Measurements from ENCODE around the gene DCTN1. TPM values are rescaled to one million over a fixed set of nuclear protein-coding genes. Genes with fewer than 3 reads are reported as not detected.
A peak's percentile ranks its signal among the peaks of the same experiment; 100 is the strongest.
"Not testable (repeated sequence)": the region's sequence is repeated elsewhere in the genome, so short reads cannot be mapped to it uniquely, and the experiment has no call there.

DCTN1 gene
- total and polyA plus RNA-seq, 2 donors (not counting 1 experiment from before 2014, with no cell fraction given) = 46.7 to 143 TPM

- Histone ChIP-seq H3K4me2 (replicated peaks; ENCODE audit: low read depth, low read length, poor library complexity, severe bottlenecking) (peak within 1 kb of the TSS; percentile 86), H3K27ac (ENCODE audit: low read length in 2 of 2) (peak within 1 kb of the TSS; percentile 94), H3K4me1 (ENCODE audit: control insufficient read depth in 2 of 2, insufficient read depth in 2 of 2, low read length in 2 of 2) (peaks cover 29 to 41% of the 10 kb centered on the region in 2 donors), H2AFZ (ENCODE audit: insufficient read depth, low read depth, low read length, poor library complexity, severe bottlenecking) (peak within 1 kb of the TSS; percentile 71), H4K20me1 (ENCODE audit: control insufficient read depth, insufficient read depth, low read length, poor library complexity, severe bottlenecking) (no peaks in the 10 kb centered on the region), H3K79me2 (ENCODE audit: control insufficient read depth, insufficient read depth, low read length) (no peaks in the 10 kb centered on the region), H3K9ac (ENCODE audit: low read length) (peak within 1 kb of the TSS; percentile 84), H3K4me3 (ENCODE audit: control extremely low read depth in 1 of 5, extremely low read depth in 1 of 5, insufficient read depth in 1 of 5, low read depth in 2 of 5, low read length in 4 of 5) (peak within 1 kb of the TSS; percentile 61 to 98 (median 90)), H3K9me3 (ENCODE audit: control extremely low read depth in 1 of 3, control insufficient read depth in 2 of 3, insufficient read depth in 1 of 3, low read length in 2 of 3) (no peaks in the 10 kb centered on the region), H3K36me3 (replicated peaks in 1 of 2; ENCODE audit: control extremely low read depth in 1 of 2, control insufficient read depth in 1 of 2, extremely low read depth in 1 of 2, insufficient read depth in 2 of 2, low read length in 1 of 2) (peaks cover 0 to 11% of the 10 kb centered on the region in 2 experiments), H3K27me3 (replicated peaks in 1 of 4; ENCODE audit: control extremely low read depth in 1 of 4, control insufficient read depth in 3 of 4, insufficient read depth in 4 of 4, low read length in 3 of 4) (no peaks in the 10 kb centered on the region)
- intact Hi-C loops (cut with micrococcal nuclease) = loop anchor here (1.0 to 2.0 kb wide), 7 partner anchors 19 to 223 kb away; partner anchors contain the start of genes AUP1, CCDC142, HTRA2 and MTHFD2
- H3K4me3 Mint-ChIP-seq = peak within 1 kb of the TSS; percentile 98
- peak; percentile 97 for DNase-seq
- peak within 1 kb of the TSS; percentile 99 for H3K27ac Mint-ChIP-seq
- H3K4me1 Mint-ChIP-seq = peaks cover 43% of the 10 kb centered on the region
- CTCF ChIA-PET = interaction anchor here (0.7 to 2.1 kb wide), 10 partner anchors 16 to 599 kb away, joined by 3 to 10 read pairs (median 4); partner anchors contain the start of genes INO80B and WBP1
- TF ChIP-seq, protein P1, sequence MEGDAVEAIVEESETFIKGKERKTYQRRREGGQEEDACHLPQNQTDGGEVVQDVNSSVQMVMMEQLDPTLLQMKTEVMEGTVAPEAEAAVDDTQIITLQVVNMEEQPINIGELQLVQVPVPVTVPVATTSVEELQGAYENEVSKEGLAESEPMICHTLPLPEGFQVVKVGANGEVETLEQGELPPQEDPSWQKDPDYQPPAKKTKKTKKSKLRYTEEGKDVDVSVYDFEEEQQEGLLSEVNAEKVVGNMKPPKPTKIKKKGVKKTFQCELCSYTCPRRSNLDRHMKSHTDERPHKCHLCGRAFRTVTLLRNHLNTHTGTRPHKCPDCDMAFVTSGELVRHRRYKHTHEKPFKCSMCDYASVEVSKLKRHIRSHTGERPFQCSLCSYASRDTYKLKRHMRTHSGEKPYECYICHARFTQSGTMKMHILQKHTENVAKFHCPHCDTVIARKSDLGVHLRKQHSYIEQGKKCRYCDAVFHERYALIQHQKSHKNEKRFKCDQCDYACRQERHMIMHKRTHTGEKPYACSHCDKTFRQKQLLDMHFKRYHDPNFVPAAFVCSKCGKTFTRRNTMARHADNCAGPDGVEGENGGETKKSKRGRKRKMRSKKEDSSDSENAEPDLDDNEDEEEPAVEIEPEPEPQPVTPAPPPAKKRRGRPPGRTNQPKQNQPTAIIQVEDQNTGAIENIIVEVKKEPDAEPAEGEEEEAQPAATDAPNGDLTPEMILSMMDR (IDR thresholded peaks at IDR 0.05) = no peak
- TF ChIP-seq EZH2 (IDR thresholded peaks at IDR 0.05; ENCODE audit: borderline replicate concordance, insufficient read depth, low read depth, low read length, poor library complexity, severe bottlenecking) = no peak
- under 1% methylated on average over 55 of the region's 57 CpGs for WGBS (ENCODE audit: insufficient coverage)
- H3K9me3 Mint-ChIP-seq (ENCODE audit: insufficient read depth) = no peaks in the 10 kb centered on the region
- ATAC-seq (ENCODE audit: low read depth) = peak; percentile 90
- no peaks in the 10 kb centered on the region for H3K27me3 Mint-ChIP-seq
- POLR2A ChIA-PET = interaction anchor here (0.6 to 2.0 kb wide), 6 partner anchors 10 to 243 kb away, joined by 3 to 19 read pairs (median 4); partner anchors contain the start of genes MOB1A and WBP1
Measured at GRCh38 chr2:74421221-74421870, 41.2 kb upstream of the DCTN1 start, which contains the start of the genes C2orf81 and WDR54. TSS of gene C2orf81 (minus strand) at chr2:74421619. CDS start at chr2:74421560, 59 bp downstream. TSS of gene WDR54 (plus strand) at chr2:74421730. CDS start at chr2:74422154, 424 bp downstream.

GRCh38 chr2:74420443-74421103 lies 40.5 kb upstream of the DCTN1 start:
- H2AFZ ChIP-seq (ENCODE audit: insufficient read depth, low read depth, low read length, poor library complexity, severe bottlenecking) = peak overlapping the region; percentile 71
- WGBS (ENCODE audit: insufficient coverage) = 88% methylated on average over 14 of the region's 19 CpGs
- peak overlapping the region; percentile 94 for H3K27ac ChIP-seq (ENCODE audit: low read length in 2 of 2)
- peaks cover 49% of the 10 kb centered on the region for H3K4me1 Mint-ChIP-seq
- H3K4me2 ChIP-seq (replicated peaks; ENCODE audit: low read depth, low read length, poor library complexity, severe bottlenecking) = peak overlapping the region; percentile 86
- H3K79me2 ChIP-seq (ENCODE audit: control insufficient read depth, insufficient read depth, low read length); H3K9me3 ChIP-seq (ENCODE audit: control extremely low read depth in 1 of 3, control insufficient read depth in 2 of 3, insufficient read depth in 1 of 3, low read length in 2 of 3); H3K27me3 Mint-ChIP-seq; ATAC-seq (ENCODE audit: low read depth); H3K27me3 ChIP-seq (replicated peaks in 1 of 4; ENCODE audit: control extremely low read depth in 1 of 4, control insufficient read depth in 3 of 4, insufficient read depth in 4 of 4, low read length in 3 of 4); H3K9me3 Mint-ChIP-seq (ENCODE audit: insufficient read depth); H4K20me1 ChIP-seq (ENCODE audit: control insufficient read depth, insufficient read depth, low read length, poor library complexity, severe bottlenecking); DNase-seq: not testable (repeated sequence)
- H3K4me3 Mint-ChIP-seq = peak overlapping the region; percentile 98
- peak overlapping the region; percentile 84 for H3K9ac ChIP-seq (ENCODE audit: low read length)
- H3K36me3 ChIP-seq (replicated peaks in 1 of 2; ENCODE audit: control extremely low read depth in 1 of 2, control insufficient read depth in 1 of 2, extremely low read depth in 1 of 2, insufficient read depth in 2 of 2, low read length in 1 of 2) = peaks cover 0 to 11% of the 10 kb centered on the region in 2 experiments
- POLR2A ChIA-PET = interaction anchor here (0.8 to 2.0 kb wide), 5 partner anchors 10 to 242 kb away, joined by 3 to 19 read pairs (median 4); partner anchors contain the start of genes MOB1A and WBP1
- CTCF ChIA-PET = interaction anchor here (0.7 to 2.1 kb wide), 7 partner anchors 19 to 598 kb away, joined by 3 to 10 read pairs (median 4); partner anchors contain the start of genes INO80B and WBP1
- H3K27ac Mint-ChIP-seq = peak overlapping the region; percentile 99
- peak overlapping the region in 4 of 5 experiments; percentile 77 to 98 (median 93) for H3K4me3 ChIP-seq (ENCODE audit: control extremely low read depth in 1 of 5, extremely low read depth in 1 of 5, insufficient read depth in 1 of 5, low read depth in 2 of 5, low read length in 4 of 5)
- peaks cover 32 to 48% of the 10 kb centered on the region in 2 donors for H3K4me1 ChIP-seq (ENCODE audit: control insufficient read depth in 2 of 2, insufficient read depth in 2 of 2, low read length in 2 of 2)
- intact Hi-C loops (cut with micrococcal nuclease) = loop anchor here (1.0 to 2.0 kb wide), 7 partner anchors 20 to 222 kb away; partner anchors contain the start of genes AUP1, CCDC142, HTRA2 and MTHFD2

All from B cell (primary cell).